MM.1S (cell line): Measurements from ENCODE around the gene TFEC.

ENCODE experiments used
- DNase-seq: peaks from one replicate; pipeline ENCODE4 v3.0.0-alpha.2; 2015
- H2AFZ ChIP-seq: fragments of 300-600 bp; sonication (generic); 2 replicates; pipeline ENCODE4 v1.6.0; 2016; ENCODE audit warnings: antibody characterized with exemption, low read length
- H3F3A ChIP-seq: fragments of 300-600 bp; sonication (generic); 2 replicates; pipeline ENCODE4 v1.6.1; 2016; ENCODE audit warnings: mild to moderate bottlenecking, antibody characterized with exemption, low read length, moderate library complexity, mixed read lengths; ENCODE audit not compliant: insufficient read depth
- H3K27ac ChIP-seq: fragments of 300-600 bp; sonication (generic); 2 replicates; pipeline ENCODE4 v1.5.1; 2016; ENCODE audit warnings: mild to moderate bottlenecking, low read length
- H3K27me3 ChIP-seq: fragments of 300-600 bp; sonication (generic); replicated peaks from 2 replicates; pipeline ENCODE4 v1.6.0; 2016; ENCODE audit warnings: low read length; ENCODE audit not compliant: insufficient read depth
- H3K36me3 ChIP-seq: fragments of 300-600 bp; sonication (generic); replicated peaks from 2 replicates; pipeline ENCODE4 v1.6.1; 2016; ENCODE audit warnings: mild to moderate bottlenecking, low read length, mixed read lengths; ENCODE audit not compliant: insufficient read depth
- H3K4me1 ChIP-seq: fragments of 300-600 bp; sonication (generic); 2 replicates; pipeline ENCODE4 v1.6.1; 2016; ENCODE audit warnings: low read length, mixed read lengths
- H3K4me2 ChIP-seq: fragments of 300-600 bp; sonication (generic); 2 replicates; pipeline ENCODE4 v1.6.0; 2016; ENCODE audit warnings: low read depth, low read length
- H3K4me3 ChIP-seq: fragments of 300-600 bp; sonication (generic); 2 replicates; pipeline ENCODE4 v1.5.1; 2016; ENCODE audit warnings: low read length, mixed read lengths
- H3K79me2 ChIP-seq: fragments of 300-600 bp; sonication (generic); 2 replicates; pipeline ENCODE4 v1.6.1; 2016; ENCODE audit warnings: mixed run types, low read length, mixed read lengths
- H3K9ac ChIP-seq: fragments of 300-600 bp; sonication (generic); 2 replicates; pipeline ENCODE4 v1.6.1; 2016; ENCODE audit warnings: low read length, mixed read lengths
- H3K9me2 ChIP-seq: fragments of 300-600 bp; sonication (generic); replicated peaks from 2 replicates; pipeline ENCODE4 v1.6.1; 2016; ENCODE audit warnings: mild to moderate bottlenecking, low read length, mixed read lengths; ENCODE audit not compliant: insufficient read depth
- H3K9me3 ChIP-seq: fragments of 300-600 bp; sonication (generic); replicated peaks from 2 replicates; pipeline ENCODE4 v1.6.1; 2016; ENCODE audit warnings: mild to moderate bottlenecking, low read length, mixed read lengths; ENCODE audit not compliant: insufficient read depth
- H4K20me1 ChIP-seq: fragments of 300-600 bp; sonication (generic); 2 replicates; pipeline ENCODE4 v1.6.1; 2016; ENCODE audit warnings: mild to moderate bottlenecking, low read length, moderate library complexity, mixed read lengths; ENCODE audit not compliant: insufficient read depth
- CTCF ChIP-seq: fragments of 300-600 bp; sonication (generic); IDR thresholded peaks from 2 replicates; pipeline ENCODE4 v1.5.1; 2016; ENCODE audit warnings: antibody characterized with exemption, low read length, mixed read lengths
- EZH2 ChIP-seq: fragments of 300-600 bp; sonication (generic); optimal IDR thresholded peaks from 2 replicates; pipeline ENCODE3; 2017; ENCODE audit warnings: low read depth, mild to moderate bottlenecking, antibody characterized with exemption, low read length, mixed read lengths
- EZH2phosphoT487 ChIP-seq: fragments of 300-600 bp; sonication (generic); IDR thresholded peaks from 2 replicates; pipeline ENCODE4 v1.6.1; 2018; ENCODE audit warnings: antibody characterized with exemption, low read length

TFEC gene

DNA sequence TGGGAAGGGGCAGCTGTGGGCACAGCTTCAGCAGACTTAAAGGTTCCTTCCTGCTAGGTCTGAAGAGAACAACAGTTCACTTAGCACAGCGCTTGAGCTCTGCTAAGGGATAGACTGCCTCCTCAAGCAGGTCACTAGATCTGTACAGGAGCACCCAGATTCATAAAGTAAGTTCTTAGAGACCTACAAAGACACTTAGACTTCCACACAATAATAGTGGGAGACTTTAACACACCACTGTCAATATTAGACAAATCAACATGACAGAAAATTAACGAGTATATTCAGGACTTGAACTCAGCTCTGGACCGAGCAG is 140.9 kb downstream of the TFEC start:
- no peak overlapping the region for H3K4me3 ChIP-seq
- TF ChIP-seq EZH2phosphoT487 (no peak), CTCF (no peak), EZH2 (no peak)
- no peaks in the 10 kb centered on the region for H3K4me1 ChIP-seq
- no peaks in the 10 kb centered on the region for H3K9me2 ChIP-seq
- no peaks in the 10 kb centered on the region for H4K20me1 ChIP-seq
- no peaks in the 10 kb centered on the region for H3K27me3 ChIP-seq
- no peak overlapping the region for H2AFZ ChIP-seq
- H3K79me2 ChIP-seq: no peaks in the 10 kb centered on the region
- H3K9me3 ChIP-seq: no peaks in the 10 kb centered on the region
- no peaks in the 10 kb centered on the region for H3F3A ChIP-seq
- no peak overlapping the region for H3K9ac ChIP-seq
- H3K4me2 ChIP-seq: no peak overlapping the region
- no peak overlapping the region for H3K27ac ChIP-seq
- DNase-seq: no peak
- no peaks in the 10 kb centered on the region for H3K36me3 ChIP-seq

- Histone ChIP-seq H3K79me2 (no peaks in the 10 kb centered on the region), H3K9ac (no peak overlapping the region), H3K4me2 (no peak overlapping the region), H4K20me1 (no peaks in the 10 kb centered on the region), H3K27me3 (no peaks in the 10 kb centered on the region), H3K36me3 (no peaks in the 10 kb centered on the region), H3F3A (no peaks in the 10 kb centered on the region), H3K4me3 (no peak overlapping the region), H3K9me3 (no peaks in the 10 kb centered on the region), H3K27ac (no peak overlapping the region), H3K9me2 (no peaks in the 10 kb centered on the region), H2AFZ (no peak overlapping the region), H3K4me1 (no peaks in the 10 kb centered on the region)
- DNase-seq: no peak
- TF ChIP-seq CTCF (no peak), EZH2 (no peak), EZH2phosphoT487 (no peak)
Measured at GRCh38 chr7:115888981-115889668, 141.4 kb downstream of the TFEC start.

DNA sequence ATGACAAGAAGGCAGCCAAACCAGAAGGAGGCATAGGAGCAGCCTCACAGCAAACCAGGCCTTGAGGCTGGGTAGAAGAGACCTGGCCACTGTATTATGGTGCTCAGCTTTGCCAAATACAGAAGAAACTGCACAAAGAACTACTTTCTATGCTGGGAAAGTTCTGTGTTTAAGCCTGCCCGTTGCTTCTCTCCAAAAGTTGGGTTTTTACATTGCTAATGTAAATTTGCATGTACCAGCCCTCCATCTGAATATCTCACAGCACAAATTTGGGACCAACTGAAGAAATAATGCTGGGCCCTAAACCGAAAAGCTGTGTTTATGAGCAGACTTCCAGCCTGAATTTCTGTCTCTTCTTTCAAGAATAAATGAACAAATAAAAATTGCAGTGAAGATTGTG is 145.0 kb downstream of the TFEC start:
- no peaks in the 10 kb centered on the region for H3K27me3 ChIP-seq
- no peak overlapping the region for H3K27ac ChIP-seq
- H4K20me1 ChIP-seq: no peaks in the 10 kb centered on the region
- H3K4me2 ChIP-seq: no peak overlapping the region
- no peak overlapping the region for H2AFZ ChIP-seq
- TF ChIP-seq EZH2: no peak
- no peak for TF ChIP-seq CTCF
- TF ChIP-seq EZH2phosphoT487: no peak
- H3K4me3 ChIP-seq: no peak overlapping the region
- DNase-seq: no peak
- H3K9ac ChIP-seq: no peak overlapping the region
- H3K9me3 ChIP-seq: no peaks in the 10 kb centered on the region
- no peaks in the 10 kb centered on the region for H3K4me1 ChIP-seq
- no peaks in the 10 kb centered on the region for H3K79me2 ChIP-seq
- H3F3A ChIP-seq: no peaks in the 10 kb centered on the region
- H3K36me3 ChIP-seq: no peaks in the 10 kb centered on the region
- H3K9me2 ChIP-seq: no peaks in the 10 kb centered on the region
